Loucy (cell line): ENCODE measurements around the gene TEX13B.

Experiments used
- CTCF ChIP-seq: fragments of 200-600 bp; sonication (generic); conservative IDR thresholded peaks from 2 replicates; pipeline ENCODE4 v1.5.1; 2014; ENCODE audit warnings: mild to moderate bottlenecking, antibody characterized with exemption, low read length
- EZH2phosphoT487 ChIP-seq: fragments of 200-600 bp; IDR thresholded peaks from 2 replicates; pipeline ENCODE4 v1.6.1; 2018; ENCODE audit warnings: antibody characterized with exemption, mild to moderate bottlenecking, moderate library complexity, borderline replicate concordance

GRCh38 chrX:107934262-107934661 lies 47.9 kb downstream of the TEX13B start:
- TF ChIP-seq CTCF, result no peak
- TF ChIP-seq EZH2phosphoT487, result no peak
